GM19397 (cell line): ENCODE data around the gene DDRGK1.
"Not testable (repeated sequence)": the region's sequence is repeated elsewhere in the genome, so short reads cannot be mapped to it uniquely, and the experiment has no call there.

Experiments
- ATAC-seq: cut with Tn5 transposase; IDR thresholded peaks from one replicate; pipeline ENCODE4 v1.9.1; 2021; ENCODE audit warnings: mild to moderate bottlenecking, moderate library complexity; ENCODE audit not compliant: unreplicated experiment

DDRGK1 gene

DNA sequence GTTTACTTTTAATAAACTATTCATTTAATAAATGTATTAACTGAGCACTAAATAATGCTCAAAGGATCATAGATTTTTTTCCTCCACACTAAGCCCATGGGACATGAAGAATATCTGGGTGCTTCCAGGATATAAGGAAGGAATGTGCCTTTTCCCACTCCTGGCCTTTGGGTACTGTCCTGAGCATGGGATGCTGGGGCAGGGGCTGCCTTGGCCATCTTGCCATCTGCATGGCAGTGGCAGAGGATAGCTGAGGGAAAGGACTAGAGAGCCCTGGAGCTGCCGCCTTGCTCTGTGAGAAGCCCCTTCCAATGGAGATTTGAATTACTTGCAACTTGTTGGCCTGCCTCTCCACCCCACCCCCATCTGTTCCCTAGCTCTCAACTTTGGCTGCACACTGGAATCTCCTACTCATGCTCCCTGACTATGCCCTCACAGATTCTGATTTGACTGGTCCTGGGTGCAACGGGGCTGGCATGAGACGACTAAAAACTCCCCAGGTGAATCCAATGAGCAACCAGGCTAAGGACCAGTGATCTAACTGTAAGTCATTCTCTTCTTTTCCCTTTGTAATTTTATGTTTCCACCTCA, 15.6 kb downstream of the DDRGK1 start:
- no peak for ATAC-seq

DNA sequence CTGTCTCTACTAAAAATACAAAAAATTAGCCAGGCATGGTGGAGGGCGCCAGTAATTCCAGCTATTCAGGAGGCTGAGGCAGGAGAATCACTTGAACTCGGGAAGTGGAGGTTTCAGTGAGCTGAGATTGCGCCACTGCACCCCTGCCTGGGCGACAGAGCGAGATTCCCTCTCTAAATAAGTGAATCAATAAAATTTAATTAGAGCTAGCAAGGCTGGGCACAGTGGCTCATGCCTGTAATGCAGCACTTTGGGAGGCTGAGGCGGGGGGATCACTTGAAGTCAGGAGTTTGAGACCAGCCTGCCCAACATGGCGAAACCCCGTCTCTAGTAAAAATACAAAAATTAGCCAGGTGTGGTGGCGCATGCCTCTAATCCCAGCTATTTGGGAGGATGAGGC, 16.6 kb downstream of the DDRGK1 start:
- ATAC-seq: not testable (repeated sequence)

DNA sequence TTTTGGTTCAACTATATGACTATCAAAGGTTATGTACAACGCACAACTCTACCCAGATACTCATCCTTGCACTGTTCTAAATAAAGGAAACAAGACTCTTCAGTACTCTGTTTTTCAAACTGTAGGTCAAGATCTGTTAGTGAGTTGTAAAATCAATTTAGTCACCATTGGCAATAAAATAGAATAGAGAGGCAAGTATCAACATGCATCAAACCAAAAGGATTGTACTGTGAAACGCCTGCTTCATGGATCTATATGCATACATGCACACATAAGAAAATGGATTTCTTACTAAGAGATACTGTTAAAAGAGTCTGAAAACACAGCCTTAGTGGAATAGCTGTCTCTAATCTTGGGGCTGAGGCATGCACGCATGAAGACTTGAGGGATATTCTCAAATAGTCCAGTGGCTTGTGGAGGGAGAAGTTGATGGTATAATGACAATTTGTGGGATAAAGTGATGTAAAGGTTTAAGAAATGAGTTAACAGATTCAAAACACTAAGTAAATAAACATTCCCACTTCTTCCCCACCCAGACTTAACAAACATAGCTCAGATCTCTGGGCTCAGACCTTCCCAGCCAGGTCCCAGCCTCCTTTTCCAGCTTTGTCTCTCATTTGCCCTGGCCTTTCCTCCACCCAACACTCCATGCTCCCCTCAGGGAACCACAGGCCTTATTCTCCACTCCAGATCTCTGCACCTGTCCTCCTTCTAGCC, 20.4 kb downstream of the DDRGK1 start:
- no peak for ATAC-seq

DNA sequence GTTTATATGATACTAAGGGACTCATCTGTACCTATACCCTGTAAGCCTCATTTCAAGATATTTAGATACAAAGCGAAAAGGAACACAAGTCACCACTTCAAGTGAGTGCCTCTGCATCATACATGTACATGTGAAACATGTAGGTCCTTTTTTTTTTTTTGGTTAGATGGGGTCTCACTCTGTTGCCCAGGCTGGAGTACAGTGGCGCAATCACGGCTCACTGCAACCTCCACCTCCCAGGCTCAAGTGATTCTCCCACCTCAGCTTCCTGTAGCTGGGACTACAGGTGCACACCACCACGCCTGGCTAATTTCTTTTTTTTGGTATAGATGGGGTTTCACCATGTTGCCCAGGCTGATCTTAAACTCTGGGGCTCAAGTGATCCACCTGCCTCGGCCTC, 22.1 kb downstream of the DDRGK1 start:
- ATAC-seq: not testable (repeated sequence)

DNA sequence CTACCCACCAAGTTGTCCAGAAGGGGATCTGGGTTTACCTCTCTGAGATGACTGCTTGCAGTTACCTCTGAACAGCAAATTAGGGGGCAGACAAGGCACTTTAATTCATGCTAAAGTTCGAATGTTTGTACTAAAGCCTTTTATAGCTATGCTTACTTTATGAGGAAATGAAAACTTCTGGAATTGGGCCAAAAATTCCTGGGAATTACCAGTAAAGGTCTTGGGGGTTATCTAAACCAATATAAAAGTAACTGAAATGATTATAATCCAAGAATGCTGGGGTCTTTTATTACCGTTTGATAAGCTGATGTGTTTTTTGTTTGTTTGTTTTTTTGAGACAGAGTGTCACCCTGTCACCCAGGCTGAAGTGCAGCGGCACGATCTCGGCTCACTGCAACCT, 23.2 kb downstream of the DDRGK1 start:
- no peak for ATAC-seq

DNA sequence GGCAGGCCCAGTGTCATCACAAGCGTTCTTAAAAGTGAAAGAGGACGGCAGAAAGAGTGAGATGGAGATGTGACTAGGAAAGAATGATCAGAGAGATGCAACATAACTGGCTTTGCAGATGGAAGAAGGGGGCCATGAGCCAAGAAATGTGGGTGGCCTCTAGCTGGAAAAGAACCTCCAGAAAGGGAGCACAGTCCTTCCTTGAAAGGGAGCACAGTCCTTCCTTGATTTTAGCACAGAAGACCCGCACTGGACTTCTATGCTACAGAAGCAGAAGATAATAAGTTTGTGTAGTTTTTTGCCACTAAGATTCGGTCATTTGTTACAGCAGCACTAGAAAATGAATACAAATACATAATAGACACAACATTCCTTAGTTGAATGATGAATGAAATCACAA, 24.2 kb downstream of the DDRGK1 start:
- ATAC-seq: no peak

DNA sequence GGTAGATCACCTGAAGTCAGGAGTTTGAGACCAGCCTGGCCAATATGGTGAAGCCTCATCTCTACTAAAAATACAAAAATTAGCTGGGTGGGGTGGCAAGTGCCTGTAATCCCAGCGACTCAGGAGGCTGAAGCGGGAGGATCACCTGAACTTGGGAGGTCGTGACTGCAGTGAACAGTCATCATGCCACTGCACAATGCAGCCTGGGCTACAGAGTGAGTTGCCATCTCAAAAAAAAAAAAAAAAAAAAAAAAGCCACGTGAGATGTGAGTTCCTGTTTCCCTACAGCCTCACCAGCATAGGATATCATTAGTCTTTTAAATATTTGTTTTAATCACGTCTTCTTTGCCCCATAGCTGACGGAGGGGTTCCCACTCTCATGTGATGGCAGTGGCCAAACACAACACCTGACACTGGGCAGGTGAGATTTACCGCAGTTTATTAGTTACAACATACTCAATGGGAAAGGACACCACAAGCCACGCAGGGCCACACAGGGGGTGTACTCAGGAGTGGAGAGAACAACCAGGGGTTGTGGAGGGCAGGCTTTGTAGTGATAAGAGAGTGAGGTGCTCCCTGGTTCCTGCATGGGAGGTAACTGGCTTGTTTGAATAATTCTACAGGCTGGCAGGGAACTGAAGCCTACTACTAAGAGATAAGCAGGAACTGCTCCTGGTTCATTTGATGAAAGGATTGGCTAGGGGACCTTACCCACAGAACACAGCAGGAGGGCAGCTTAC, 26.6 kb downstream of the DDRGK1 start:
- ATAC-seq: no peak

DNA sequence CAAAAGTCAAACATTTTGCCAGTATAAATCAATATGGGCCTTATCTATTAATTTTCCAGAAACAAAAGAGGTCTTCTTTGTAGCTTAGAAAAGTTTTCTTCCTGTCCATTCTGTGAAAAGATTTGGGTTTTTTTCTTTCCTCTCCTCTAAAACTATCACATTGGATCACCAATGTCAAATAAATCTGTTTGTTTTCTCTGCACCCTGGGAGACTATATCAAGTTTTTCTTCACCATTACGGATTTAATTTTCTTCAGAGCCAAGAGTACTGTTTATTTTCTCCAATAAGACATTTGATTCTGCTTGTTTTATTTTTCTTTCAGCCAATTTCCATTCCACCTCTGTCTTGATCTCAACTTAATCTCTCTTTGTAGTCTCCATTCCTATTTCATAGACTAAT, 29.2 kb downstream of the DDRGK1 start:
- ATAC-seq: no peak

DNA sequence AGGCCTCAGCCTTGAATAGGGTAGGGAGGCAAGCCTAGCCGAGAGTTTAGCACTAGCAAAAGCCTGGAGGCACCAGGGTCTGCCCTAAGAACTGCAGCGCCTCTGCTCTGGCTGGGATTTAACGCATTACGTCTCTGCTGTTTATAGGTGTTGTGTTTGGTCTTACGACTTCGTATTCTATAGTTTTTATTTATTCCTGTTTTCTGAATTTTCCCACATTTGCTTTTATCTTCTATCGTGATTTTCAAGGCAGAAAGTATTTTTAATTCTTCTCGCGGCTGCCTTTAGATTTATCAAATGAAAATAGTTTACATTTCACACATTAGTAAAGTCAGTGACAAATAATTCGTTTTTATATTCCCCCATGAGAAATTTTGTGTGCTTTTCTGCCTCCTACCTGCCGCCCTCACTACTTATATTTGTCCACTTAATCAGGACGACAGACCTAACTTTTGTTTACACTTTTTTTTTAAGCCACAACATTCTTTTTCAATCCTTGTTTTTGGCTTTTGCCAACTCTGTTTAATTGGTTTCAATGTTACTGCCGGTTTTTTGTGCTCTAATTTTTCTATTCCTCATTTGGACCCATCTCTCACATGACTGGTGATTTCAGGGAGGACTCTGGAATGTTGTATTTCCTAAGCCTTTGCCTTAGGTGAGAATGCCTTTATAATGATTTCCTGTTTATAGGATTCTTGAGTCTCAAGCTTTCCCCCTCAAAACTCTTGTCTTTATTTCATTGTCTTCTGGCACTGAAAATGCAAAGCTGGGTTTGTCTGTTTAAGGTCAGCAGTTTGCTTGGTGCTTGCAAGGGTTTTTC, 29.8 kb downstream of the DDRGK1 start:
- ATAC-seq: no peak

DNA sequence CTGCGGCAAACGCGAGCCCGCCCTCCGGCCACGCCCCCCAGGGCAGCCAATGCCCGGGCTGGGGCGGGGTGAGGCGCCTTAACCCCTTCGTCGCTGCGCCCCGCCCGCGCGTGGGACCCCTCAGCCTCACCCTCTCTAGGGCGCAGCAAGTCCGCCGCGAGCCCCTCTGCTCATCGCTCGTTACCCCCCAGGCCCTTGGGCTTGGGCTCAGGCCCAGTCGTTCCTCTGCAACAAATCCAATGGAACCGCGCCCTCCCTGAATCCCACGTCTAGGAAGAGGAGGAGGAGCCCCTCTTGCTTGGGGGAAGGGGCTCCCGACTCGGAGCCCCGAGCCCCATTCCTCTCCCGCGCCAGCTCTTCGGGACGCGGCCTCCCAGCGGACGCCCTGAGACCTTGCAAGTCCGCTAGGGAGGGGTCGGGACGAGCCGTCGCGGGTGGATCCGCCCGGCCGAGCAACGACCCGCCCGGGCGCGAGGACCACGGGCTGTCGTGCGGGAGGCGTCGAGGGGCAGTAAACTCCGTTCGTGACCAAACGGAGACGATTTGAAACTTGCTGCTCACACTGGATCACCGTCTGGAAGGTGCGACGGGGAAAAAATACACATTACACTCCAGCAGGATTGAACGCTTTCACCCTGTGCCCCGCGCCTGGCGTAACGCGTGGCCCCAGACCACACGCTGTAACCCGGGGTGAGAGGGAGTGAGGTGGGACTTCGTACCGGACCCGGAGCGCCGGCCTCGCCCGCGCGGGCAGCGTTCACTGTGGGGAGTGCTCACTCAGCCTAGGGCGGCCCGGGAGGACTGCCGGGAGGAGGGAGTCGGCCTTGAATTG, 30.7 kb downstream of the DDRGK1 start:
- peak; percentile 90 for ATAC-seq

DNA sequence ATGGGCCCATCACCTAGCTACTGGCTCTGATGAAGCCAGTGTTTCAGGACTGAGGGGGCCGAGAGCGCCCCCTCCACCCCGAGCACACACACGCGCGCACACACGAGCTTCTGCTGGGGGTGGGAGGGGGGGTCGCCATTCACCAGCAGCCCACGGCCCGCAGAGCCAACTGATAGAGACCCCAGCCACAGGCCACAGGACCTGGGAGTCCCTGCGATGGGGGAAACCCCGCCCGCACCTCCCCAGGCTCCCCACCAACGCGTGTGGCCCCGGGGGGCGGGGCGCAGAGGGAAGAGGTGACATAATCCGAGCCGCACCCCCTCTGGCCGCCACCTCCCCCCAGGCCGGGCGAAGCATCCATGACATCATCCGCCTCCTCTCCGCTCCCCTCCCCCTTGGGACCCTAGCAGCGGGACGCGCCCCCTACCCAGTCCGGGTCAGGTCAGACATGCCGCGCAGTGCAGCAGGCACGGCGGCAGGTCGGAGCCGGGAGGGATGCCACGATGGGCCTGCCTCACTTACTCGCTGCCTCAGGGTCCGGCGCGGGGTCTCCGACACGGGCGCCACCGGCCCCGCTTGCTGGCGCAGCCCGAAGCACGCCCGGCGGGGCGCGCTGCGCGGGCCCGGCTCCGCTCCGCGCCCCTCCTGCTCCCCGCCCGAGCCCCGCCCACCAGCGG, 31.4 kb downstream of the DDRGK1 start, which contains the start of gene LZTS3:
Gene LZTS3 (minus strand): TSS at position 617 of the 677 bp plus-strand sequence. CDS start 6,386 bp downstream, outside the sequence.
- ATAC-seq: peak; percentile 36

DNA sequence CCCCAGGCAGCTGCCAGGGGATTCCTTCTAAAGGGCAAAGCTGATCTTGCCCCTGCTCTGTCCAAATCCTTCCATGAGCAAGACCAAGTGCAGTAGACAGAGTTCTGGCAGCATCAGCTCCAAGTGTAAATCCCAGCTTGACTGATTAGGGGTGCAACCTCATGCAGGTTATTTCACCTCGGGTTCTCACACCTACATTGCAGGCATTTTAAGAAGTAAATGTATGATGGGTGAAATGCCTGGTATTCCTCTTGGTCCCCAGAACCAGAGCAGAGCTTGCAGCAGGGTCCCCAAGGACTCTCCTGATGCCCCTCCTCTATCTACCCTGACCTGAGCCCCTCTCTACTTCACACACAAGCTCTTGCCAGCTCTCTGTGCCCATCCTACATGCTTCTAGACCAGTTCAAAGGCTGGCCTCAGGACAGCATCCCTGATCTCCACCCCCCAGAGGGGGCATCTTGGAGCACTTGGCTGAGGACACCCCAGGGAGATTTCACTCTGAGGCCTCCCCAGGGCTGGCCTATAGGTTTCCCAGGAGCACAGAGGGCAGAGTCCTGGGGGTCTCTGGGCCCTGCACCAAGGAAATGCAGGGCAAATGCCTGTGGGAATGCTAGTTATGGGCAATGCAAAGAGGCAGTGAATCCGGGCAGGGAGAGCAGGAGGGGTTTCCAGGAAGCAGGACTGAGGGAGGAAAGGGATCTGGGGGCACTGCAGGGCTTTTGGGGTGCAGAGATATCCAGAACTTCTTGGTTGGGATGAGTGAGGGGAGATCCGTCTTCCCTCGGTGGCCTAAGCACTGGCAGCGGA, 32.2 kb downstream of the DDRGK1 start:
- no peak for ATAC-seq

DNA sequence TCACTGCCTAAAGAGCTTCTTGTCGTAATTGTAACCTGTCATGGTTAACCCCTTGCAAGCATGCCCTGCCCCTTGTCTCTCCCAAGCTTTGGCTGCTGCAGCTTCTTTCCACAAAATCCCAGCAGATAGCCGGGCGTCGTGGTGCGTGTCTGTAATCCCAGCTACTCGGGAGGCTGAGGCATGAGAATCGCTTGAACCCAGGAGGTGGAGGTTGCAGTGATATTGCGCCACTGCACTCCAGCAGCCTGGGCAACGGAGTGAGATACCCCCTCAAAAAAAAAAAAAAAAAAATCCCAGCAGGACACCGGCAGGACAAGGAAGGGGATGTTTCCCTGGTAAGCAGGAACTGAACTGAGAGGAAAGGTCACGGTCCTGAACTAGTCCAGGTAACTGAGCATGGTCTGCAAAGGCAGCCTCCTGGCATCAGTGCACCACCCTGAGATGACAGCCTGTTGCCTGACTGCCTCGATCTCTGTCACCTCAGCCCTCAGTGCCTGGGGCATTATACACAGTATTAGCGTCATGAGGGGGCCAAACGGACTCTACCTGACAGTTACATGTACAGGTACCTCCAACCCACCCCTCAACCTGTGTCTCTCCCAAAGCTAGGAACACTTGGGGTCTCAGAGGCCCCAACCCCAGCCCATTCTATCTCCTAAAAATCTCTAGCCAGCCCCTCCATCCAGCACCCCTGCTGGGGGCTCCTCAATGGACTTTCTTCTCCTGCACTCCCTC, 32.9 kb downstream of the DDRGK1 start:
- ATAC-seq: no peak

DNA sequence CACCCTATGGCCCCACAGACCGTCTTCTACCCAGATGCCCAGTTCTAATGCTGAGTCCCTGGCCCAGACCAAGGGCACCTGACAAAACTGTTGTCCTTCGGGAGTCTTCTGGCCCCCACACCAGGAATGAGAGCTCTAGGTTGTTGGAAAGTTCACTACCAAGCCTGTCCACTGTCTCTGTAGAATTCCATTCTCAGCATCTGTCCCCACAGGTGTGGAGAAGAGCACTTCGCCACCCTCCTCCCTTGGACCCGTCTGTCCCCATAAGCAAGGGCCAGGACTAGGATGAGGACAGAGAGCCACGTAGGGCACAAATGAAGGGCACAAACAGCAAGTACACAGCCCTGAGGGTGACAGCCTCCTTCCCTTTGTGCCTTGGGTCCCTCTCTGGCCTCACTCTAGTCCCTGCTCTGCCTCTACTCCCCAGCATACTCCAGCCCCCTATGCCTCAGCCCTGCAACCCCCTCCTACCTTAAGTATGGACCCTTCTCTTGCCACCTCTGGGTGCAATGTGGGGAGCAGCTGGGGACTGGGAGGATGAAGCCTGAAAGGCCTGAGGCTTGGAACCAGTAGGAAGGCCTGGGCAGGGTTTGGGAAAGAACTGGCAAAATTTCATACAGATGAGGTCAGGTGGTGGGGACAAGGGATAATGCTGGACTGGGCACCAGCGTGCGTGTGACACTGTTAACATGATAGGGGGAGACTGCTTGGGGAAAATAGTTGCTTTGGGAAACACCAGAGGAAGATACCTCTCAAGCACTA, 35.5 kb downstream of the DDRGK1 start:
- no peak for ATAC-seq

DNA sequence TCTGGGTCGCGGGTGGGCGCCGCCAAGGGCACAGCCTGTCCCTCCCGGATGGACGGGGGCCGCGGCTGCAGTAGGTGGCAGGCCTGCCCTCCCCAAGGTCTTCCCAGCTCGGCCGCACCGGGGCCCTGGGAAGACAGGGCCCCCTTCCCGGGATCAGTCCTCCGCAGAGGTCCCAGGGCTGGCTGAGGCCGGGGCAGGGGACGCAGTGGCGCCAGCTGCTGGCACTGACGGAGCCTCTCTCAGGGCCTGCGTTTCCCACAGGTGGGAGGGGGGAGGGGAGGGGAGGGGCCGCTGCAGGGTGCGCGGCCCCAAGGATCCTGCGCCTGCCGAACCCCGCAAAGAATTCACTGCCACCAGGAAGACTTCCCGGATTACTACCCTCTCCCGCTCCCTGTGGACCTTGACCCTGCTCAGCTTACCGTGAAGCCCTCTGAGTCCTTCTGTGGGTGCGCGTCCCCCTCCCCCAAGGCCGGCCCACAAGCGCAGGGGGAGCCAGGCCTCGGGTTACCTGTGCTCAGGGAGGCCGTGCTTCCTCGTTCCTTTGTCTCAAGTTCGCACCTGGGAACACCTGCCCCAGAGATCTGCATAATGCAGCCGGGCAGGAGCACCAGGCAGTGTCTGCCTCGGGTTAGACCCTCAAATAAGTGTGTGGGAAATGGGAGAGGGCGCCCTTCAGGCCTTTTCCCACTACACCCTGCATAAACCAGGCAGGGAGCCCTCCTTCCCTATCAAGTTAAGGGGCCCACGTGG, 36.2 kb downstream of the DDRGK1 start:
- no peak for ATAC-seq

DNA sequence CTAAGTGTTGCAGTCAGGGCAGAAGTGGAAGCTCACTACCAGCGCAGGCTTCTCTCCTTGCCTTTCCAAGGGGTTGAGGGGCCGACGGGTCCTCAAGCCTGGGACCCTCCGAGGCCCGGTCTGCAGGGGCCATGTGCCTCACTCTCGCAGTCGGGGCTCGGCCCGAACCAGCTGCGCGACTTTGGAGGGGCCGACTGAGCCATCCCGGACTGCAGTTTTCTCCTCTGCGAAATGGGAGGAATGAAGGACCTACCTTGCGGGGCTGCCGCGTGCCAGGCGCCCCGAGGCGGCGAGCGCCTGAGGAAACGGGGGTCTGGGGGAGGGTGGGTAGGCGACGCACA, 36.8 kb downstream of the DDRGK1 start:
- no peak for ATAC-seq

DNA sequence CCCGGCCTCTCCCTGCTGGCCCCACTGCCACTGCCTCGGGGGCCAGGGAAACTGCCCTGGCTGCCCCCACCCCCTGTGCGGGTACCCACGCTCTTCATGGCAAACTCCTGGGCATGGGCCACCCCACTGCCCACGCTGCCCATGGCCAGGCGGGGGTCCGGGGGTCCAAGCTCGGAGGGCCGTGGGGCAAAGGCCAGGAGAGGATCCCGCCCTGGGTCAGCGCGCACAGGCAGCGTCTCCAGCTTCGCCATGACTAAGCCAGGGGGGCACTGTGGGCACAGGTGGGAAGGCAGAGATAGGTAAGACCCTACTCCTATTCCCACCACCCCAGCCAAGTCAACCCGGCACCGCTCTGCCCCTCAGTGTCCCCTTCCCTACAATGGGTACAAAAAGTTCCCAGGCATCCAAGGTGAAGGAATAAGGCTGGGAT, 37.6 kb downstream of the DDRGK1 start:
- no peak for ATAC-seq
